Vagina (tissue), 2 donors: ENCODE data around the gene RNF138.

Experiments
- POLR2A ChIP-seq, 2 donors: fragments of 450-650 bp; IDR thresholded peaks; one replicate each; pipeline ENCODE4 v1.6.1; 2017; ENCODE audit warnings: antibody characterized with exemption in 2 of 2, mild to moderate bottlenecking in 2 of 2, moderate library complexity in 2 of 2
- TF ChIP-seq, protein P1 (sequence below), 3 experiments: fragments of 450-650 bp in 2 of 3; fragments of 200-600 bp in 1 of 3; sonication (generic) in 1 of 3; IDR thresholded peaks; one replicate each; pipeline ENCODE4 v1.5.1; 2017 to 2019; ENCODE audit warnings: antibody characterized with exemption in 3 of 3, mild to moderate bottlenecking in 2 of 3, moderate library complexity in 2 of 3

DNA sequence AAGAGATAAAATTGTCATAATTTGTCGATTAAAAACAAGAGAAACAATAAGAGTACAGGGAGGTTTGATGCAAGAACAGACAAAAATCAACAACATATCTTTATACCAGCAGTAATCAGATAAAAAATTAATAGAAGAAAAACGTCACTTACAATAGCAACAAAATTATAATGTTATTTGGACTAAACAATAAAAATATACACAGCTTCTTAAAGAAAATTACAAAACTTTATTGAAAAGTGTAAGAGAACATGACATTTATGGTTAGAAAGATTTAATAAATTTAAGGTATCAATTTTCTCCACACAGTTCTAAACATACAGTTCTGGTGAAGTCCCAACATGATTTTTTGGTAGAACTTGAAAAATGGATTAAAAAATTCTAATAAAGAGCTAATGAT, 12.8 kb downstream of the RNF138 start:
- TF ChIP-seq, protein P1, sequence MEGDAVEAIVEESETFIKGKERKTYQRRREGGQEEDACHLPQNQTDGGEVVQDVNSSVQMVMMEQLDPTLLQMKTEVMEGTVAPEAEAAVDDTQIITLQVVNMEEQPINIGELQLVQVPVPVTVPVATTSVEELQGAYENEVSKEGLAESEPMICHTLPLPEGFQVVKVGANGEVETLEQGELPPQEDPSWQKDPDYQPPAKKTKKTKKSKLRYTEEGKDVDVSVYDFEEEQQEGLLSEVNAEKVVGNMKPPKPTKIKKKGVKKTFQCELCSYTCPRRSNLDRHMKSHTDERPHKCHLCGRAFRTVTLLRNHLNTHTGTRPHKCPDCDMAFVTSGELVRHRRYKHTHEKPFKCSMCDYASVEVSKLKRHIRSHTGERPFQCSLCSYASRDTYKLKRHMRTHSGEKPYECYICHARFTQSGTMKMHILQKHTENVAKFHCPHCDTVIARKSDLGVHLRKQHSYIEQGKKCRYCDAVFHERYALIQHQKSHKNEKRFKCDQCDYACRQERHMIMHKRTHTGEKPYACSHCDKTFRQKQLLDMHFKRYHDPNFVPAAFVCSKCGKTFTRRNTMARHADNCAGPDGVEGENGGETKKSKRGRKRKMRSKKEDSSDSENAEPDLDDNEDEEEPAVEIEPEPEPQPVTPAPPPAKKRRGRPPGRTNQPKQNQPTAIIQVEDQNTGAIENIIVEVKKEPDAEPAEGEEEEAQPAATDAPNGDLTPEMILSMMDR (IDR thresholded peaks at IDR 0.05), result no peak
- TF ChIP-seq POLR2A (IDR thresholded peaks at IDR 0.05), result no peak
